HFF-Myc (cell line): ENCODE results near the gene SHISAL2B.

ENCODE experiments used
- DNase-seq: peaks from one replicate; pipeline ENCODE4 v3.0.0-alpha.2; 2011; ENCODE audit warnings: low read depth; ENCODE audit errors: extremely low read depth
- H3K4me3 ChIP-seq: replicated peaks from 2 replicates; pipeline ENCODE4 v1.5.1; 2011; ENCODE audit warnings: low read depth, mild to moderate bottlenecking, control low read depth, low read length
- TF ChIP-seq, protein P1 (sequence below): IDR thresholded peaks from 2 replicates; pipeline ENCODE4 v1.5.1; 2012; ENCODE audit warnings: mild to moderate bottlenecking, low read depth, low read length, control low read depth; ENCODE audit errors: missing control alignments

The SHISAL2B gene

GRCh38 chr5:64758901-64759300 lies 68.6 kb downstream of the SHISAL2B start:
- H3K4me3 ChIP-seq, result no peak overlapping the region
- DNase-seq, result no peak
- TF ChIP-seq, protein P1, sequence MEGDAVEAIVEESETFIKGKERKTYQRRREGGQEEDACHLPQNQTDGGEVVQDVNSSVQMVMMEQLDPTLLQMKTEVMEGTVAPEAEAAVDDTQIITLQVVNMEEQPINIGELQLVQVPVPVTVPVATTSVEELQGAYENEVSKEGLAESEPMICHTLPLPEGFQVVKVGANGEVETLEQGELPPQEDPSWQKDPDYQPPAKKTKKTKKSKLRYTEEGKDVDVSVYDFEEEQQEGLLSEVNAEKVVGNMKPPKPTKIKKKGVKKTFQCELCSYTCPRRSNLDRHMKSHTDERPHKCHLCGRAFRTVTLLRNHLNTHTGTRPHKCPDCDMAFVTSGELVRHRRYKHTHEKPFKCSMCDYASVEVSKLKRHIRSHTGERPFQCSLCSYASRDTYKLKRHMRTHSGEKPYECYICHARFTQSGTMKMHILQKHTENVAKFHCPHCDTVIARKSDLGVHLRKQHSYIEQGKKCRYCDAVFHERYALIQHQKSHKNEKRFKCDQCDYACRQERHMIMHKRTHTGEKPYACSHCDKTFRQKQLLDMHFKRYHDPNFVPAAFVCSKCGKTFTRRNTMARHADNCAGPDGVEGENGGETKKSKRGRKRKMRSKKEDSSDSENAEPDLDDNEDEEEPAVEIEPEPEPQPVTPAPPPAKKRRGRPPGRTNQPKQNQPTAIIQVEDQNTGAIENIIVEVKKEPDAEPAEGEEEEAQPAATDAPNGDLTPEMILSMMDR, result no peak

- DNase-seq, result no peak
- TF ChIP-seq, protein P1, result no peak
Observed at GRCh38 chr5:64759960-64760660, 69.8 kb downstream of the SHISAL2B start.

DNA sequence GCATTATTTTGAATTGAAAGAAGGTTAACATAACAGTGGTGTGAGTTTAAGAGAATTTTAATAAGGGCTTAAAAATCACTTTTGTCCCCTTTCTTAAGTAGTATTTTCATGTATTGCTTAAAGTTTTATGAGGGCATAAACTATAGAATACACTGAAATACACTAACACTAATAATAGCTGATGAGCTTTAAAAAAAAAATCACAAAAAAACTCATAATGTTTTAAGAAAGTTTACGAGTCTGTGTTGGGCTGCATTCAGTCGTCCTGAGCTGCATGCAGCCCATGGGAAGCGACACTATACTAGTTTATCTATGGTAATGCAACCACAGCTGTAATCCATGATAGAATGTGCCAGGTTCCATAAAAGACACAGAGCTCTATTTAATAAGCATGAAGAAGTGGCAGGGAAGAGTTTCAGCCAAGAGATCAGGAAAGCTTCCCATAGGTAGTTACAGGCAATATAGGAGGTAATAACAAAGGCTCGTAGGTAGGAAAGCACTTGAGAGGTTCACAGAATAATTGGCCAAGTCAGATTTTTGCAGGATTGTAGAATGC lies 73.7 kb downstream of the SHISAL2B start:
- TF ChIP-seq, protein P1, result no peak
- no peak for DNase-seq
- H3K4me3 ChIP-seq, result no peak overlapping the region

More at GRCh38 chr5:64759960-64760660, 69.8 kb downstream of the SHISAL2B start:
- H3K4me3 ChIP-seq, result no peak overlapping the region

DNA sequence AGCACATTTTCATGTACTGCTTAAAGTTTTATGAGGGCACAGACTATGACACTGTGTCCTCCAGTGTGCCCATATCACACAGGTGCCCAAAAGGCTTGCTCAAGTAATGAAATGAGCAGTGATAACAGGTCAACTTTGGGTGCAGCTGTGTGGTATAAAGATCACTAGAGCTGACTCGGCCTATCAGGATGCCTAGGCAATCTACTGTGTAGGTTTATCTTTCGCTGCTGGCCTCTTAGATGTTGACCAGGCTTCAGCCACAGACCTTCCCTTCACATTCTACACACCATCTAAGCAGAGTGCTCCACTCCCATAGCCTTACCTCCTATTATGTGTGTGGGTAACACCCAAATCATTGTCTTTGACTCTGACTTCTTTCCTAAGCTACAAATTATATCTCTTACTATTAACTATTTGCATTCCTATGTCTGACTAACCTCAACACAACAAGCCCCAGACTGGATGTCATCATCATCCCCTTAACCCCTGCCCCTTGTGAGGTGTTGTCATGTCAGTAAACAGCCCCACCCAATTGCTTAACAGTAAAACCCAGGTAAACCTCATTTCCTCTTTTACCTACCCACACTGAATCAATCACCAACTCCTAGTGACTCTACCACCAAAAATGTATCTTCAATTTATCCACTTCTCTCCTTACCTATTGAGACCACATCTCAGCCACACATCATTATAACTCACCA lies 75.7 kb downstream of the SHISAL2B start:
- TF ChIP-seq, protein P1, result no peak
- no peak for DNase-seq
- H3K4me3 ChIP-seq, result no peak overlapping the region

DNA sequence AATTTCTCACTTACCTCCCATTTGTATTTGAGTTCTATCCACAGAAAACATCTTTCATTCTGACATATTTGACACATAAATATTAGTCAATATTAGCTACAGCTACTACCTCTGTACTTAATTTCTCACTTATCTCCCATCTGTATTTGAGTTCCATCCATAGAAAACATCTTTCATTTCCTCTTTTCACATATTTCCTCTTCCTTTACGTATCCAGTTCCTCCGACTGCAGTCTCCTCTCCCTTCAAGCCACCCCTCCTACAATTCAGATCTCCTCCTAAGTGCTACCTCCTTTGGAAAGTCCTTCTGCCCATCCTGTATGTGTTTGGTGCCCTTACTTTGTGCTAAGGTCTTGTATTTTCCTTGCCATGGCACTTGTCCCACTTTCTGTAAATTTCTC lies 76.6 kb downstream of the SHISAL2B start:
- peak overlapping the region; percentile 74 for H3K4me3 ChIP-seq
- DNase-seq, result no peak
- TF ChIP-seq, protein P1, result no peak
